Thyroid gland (tissue), 4 donors: Measurements from ENCODE around the gene YES1. TPM values are rescaled to one million over a fixed set of nuclear protein-coding genes. Genes with fewer than 3 reads are reported as not detected.
"Not testable (repeated sequence)": the region's sequence is repeated elsewhere in the genome, so short reads cannot be mapped to it uniquely, and the experiment has no call there.

Experiments
- DNase-seq, 2 donors: peaks; one replicate each; pipeline ENCODE4 v3.0.0-alpha.2; 2019
- H3K27ac ChIP-seq, 3 donors: fragments of 200-600 bp; sonication (generic); 1 replicate in 2 of 3; 2 replicates in 1 of 3; pipeline ENCODE4 v1.5.1; 2016 to 2019; ENCODE audit warnings: mild to moderate bottlenecking in 1 of 3, moderate library complexity in 1 of 3
- H3K27me3 ChIP-seq: fragments of 200-600 bp; sonication (generic); one replicate; pipeline ENCODE4 v1.5.1; 2019
- H3K36me3 ChIP-seq, 2 donors: fragments of 200-600 bp; sonication (generic); one replicate each; pipeline ENCODE4 v1.5.1; 2016 to 2019
- H3K4me1 ChIP-seq, 2 donors: fragments of 200-600 bp; sonication (generic); one replicate each; pipeline ENCODE4 v1.5.1; 2017 to 2019
- H3K4me3 ChIP-seq, 3 donors: fragments of 200-600 bp; sonication (generic); replicated peaks in 1 of 3; 1 replicate in 2 of 3; 2 replicates in 1 of 3; pipeline ENCODE4 v1.5.1; 2016; ENCODE audit warnings: mild to moderate bottlenecking in 1 of 3
- H3K9me3 ChIP-seq: fragments of 200-600 bp; sonication (generic); one replicate; pipeline ENCODE4 v1.5.1; 2017
- POLR2A ChIP-seq, 2 donors: fragments of 450-650 bp; IDR thresholded peaks; one replicate each; pipeline ENCODE4 v1.6.1; 2017; ENCODE audit warnings: antibody characterized with exemption in 2 of 2, mild to moderate bottlenecking in 2 of 2, moderate library complexity in 1 of 2
- WGBS, 2 donors: methylation state at CpG; one replicate each; pipeline ENCODE4 v1.1.5; 2017; 5-methylcytosine and 5-hydroxymethylcytosine counted together
- intact Hi-C: fragments of 100-400 bp; cut with DNase I; formaldehyde crosslinking; loops from one replicate; pipeline ENCODE4 v1.15.1; 2023
- total RNA-seq, 4 donors: library from RNA; depleted of rRNA; stranded (reverse); fragments of >200 nt; gene quantifications; one replicate each; pipeline ENCODE4 v1.2.3, GENCODE V29; 2016
- TF ChIP-seq, protein P1 (sequence below), 6 experiments: fragments of 200-600 bp in 3 of 6; fragments of 450-650 bp in 3 of 6; sonication (generic) in 3 of 6; IDR thresholded peaks; one replicate each; pipeline ENCODE4 v1.5.1; 2016 to 2019; ENCODE audit warnings: antibody characterized with exemption in 6 of 6, mild to moderate bottlenecking in 2 of 6, inconsistent platforms in 1 of 6, moderate library complexity in 1 of 6

The YES1 gene
- total RNA-seq, 4 donors from 2014 or later: 68.1 to 107 (median 80.3) TPM

- TF ChIP-seq, protein P1, sequence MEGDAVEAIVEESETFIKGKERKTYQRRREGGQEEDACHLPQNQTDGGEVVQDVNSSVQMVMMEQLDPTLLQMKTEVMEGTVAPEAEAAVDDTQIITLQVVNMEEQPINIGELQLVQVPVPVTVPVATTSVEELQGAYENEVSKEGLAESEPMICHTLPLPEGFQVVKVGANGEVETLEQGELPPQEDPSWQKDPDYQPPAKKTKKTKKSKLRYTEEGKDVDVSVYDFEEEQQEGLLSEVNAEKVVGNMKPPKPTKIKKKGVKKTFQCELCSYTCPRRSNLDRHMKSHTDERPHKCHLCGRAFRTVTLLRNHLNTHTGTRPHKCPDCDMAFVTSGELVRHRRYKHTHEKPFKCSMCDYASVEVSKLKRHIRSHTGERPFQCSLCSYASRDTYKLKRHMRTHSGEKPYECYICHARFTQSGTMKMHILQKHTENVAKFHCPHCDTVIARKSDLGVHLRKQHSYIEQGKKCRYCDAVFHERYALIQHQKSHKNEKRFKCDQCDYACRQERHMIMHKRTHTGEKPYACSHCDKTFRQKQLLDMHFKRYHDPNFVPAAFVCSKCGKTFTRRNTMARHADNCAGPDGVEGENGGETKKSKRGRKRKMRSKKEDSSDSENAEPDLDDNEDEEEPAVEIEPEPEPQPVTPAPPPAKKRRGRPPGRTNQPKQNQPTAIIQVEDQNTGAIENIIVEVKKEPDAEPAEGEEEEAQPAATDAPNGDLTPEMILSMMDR (IDR thresholded peaks at IDR 0.05): no peak
- TF ChIP-seq POLR2A (IDR thresholded peaks at IDR 0.05): no peak
- no peaks in the 10 kb centered on the region for H3K9me3 ChIP-seq
- no peak overlapping the region for H3K27ac ChIP-seq
- no peaks in the 10 kb centered on the region for H3K4me1 ChIP-seq
- 75 to 84% methylated on average over 4 to 5 of the region's 5 CpGs for WGBS, 2 donors
- H3K4me3 ChIP-seq: no peak overlapping the region
- H3K27me3 ChIP-seq: no peaks in the 10 kb centered on the region
- intact Hi-C loops: no loop called here
- peak in 1 of 2 donors; percentile 14 for DNase-seq
- peaks cover 4 to 11% of the 10 kb centered on the region in 2 donors for H3K36me3 ChIP-seq
Observed at GRCh38 chr18:688323-688722, 123.7 kb downstream of the YES1 start.

DNA sequence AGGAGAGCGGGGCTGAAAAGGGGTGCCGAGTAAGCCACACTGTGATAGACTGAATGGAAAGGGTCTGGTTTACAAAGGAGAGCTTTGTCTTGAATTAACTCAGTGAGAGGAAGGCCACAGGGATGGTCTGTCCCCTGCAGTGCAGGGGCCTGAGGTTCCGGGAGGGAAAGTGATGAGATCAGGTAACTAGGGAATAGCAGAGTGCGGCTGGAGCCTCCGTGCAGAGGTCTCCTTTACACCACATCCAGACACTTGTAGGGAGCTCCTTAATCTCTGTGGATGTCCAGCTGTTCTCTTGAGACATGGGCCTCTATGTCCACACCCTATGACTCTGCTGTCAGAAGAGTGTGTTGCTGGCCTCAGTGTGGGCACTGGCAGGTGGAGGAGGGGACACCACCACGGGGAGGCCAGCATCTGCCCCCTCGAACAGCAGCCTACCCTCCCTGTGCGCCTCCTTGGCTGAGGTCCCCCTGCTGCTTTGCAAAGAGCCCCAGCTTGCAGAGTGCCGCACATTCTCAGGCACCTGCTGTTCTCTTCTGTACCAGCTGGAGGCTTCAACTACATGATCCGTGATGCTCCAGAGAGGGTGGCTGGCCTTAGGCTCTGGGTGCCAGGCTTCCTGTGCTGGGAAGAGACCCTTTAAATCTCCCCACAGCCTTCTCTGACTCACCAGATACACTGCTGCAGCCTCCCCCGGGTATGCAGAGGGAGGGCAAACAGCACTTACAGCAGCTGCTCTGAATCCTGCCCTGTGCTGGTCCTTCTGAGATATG, 125.5 kb downstream of the YES1 start:
- no peaks in the 10 kb centered on the region for H3K27me3 ChIP-seq
- H3K9me3 ChIP-seq: no peaks in the 10 kb centered on the region
- no peak for DNase-seq
- H3K4me3 ChIP-seq: no peak overlapping the region
- intact Hi-C loops: no loop called here
- no peak for TF ChIP-seq POLR2A (IDR thresholded peaks at IDR 0.05)
- TF ChIP-seq, protein P1 (IDR thresholded peaks at IDR 0.05): no peak
- H3K4me1 ChIP-seq: no peaks in the 10 kb centered on the region
- H3K36me3 ChIP-seq: peaks cover 6 to 17% of the 10 kb centered on the region in 2 donors
- H3K27ac ChIP-seq: no peak overlapping the region
- WGBS, 2 donors: 84 to 86% methylated on average over 10 of the region's 11 CpGs

- WGBS, 2 donors: 93% methylated on average over 3 of the region's 3 CpGs
- DNase-seq: no peak
- no peak for TF ChIP-seq POLR2A (IDR thresholded peaks at IDR 0.05)
- TF ChIP-seq, protein P1 (IDR thresholded peaks at IDR 0.05): no peak
- Histone ChIP-seq H3K4me3 (no peak overlapping the region), H3K4me1 (no peaks in the 10 kb centered on the region), H3K9me3 (no peaks in the 10 kb centered on the region), H3K27me3 (no peaks in the 10 kb centered on the region), H3K36me3 (peaks cover 8 to 20% of the 10 kb centered on the region in 2 donors), H3K27ac (no peak overlapping the region)
- intact Hi-C loops: no loop called here
Observed at GRCh38 chr18:685438-685837, 126.6 kb downstream of the YES1 start.

DNA sequence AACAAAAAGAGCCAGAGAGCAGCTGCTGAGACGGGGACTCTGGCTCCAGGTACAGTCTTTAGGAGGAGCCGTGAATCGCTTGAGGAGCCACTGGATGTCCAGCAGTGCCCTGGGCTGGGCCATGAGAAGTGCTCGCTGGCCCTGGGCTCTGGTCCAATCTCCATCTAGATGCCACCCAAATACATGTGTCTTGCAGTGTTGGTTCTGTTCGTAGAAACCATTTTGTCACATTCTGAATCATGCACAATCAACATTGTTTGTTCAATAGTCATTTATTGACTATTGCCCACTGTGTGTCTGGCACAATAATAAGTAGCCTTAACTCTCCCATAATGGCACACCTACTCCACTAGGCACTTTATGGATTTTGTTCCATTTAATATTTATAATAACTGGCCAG, 128.5 kb downstream of the YES1 start:
- 59 to 86% methylated on average over 3 to 4 of the region's 5 CpGs for WGBS, 2 donors
- no peak for DNase-seq
- TF ChIP-seq POLR2A (IDR thresholded peaks at IDR 0.05): no peak
- TF ChIP-seq, protein P1 (IDR thresholded peaks at IDR 0.05): no peak
- no peak overlapping the region for H3K27ac ChIP-seq
- H3K4me3 ChIP-seq: no peak overlapping the region
- H3K27me3 ChIP-seq: no peaks in the 10 kb centered on the region
- peaks cover 8 to 26% of the 10 kb centered on the region in 2 donors for H3K36me3 ChIP-seq
- H3K9me3 ChIP-seq: no peaks in the 10 kb centered on the region
- no peaks in the 10 kb centered on the region for H3K4me1 ChIP-seq
- intact Hi-C loops: no loop called here

DNA sequence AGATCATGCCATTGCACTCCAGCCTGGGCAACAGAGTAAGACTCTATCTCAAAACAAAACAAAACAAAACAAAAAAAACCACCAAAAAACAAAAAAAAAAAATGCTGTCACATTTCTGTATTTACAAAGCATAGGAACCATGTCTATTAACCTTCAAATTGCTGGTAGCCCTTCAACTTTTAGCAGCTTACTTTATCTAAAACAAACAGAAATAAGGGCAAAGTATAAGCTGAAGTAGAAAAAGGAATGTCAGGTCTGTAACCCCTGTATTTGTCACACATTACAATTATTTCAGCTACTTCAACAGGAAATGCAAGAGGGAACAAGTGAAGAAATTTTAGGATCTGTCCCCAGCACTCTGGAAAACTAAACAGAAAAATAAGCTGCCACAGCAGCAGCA, 129.2 kb downstream of the YES1 start:
- H3K4me3 ChIP-seq: no peak overlapping the region
- no peaks in the 10 kb centered on the region for H3K27me3 ChIP-seq
- peaks cover 11 to 33% of the 10 kb centered on the region in 2 donors for H3K36me3 ChIP-seq
- no peak for DNase-seq
- no peak overlapping the region for H3K27ac ChIP-seq
- no peaks in the 10 kb centered on the region for H3K4me1 ChIP-seq
- no peaks in the 10 kb centered on the region for H3K9me3 ChIP-seq
- TF ChIP-seq, protein P1 (IDR thresholded peaks at IDR 0.05): no peak
- no peak for TF ChIP-seq POLR2A (IDR thresholded peaks at IDR 0.05)
- intact Hi-C loops: no loop called here

DNA sequence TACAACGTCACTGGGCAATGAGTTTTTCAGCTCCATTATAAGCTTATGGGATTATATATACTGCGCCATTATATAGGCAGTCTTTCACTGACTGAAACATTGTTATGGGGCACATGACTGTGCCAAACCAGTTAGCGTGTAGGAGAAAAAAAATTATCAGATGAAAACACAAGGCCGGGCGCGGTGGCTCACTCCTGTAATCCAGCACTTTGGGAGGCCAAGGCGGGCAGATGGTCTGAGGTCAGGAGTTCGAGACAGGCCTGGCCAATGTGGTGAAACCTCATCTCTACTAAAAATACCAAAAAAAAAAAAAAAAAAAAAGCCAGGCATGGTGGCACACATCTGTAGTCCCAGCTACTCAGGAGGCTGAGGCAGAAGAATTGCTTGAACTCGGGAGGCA, 129.6 kb downstream of the YES1 start:
- peaks cover 15 to 37% of the 10 kb centered on the region in 2 donors for H3K36me3 ChIP-seq

More for the DNA sequence above, 129.6 kb downstream of the YES1 start:
- H3K27ac ChIP-seq, intact Hi-C loops, H3K9me3 ChIP-seq, H3K4me1 ChIP-seq, H3K4me3 ChIP-seq, DNase-seq, H3K27me3 ChIP-seq: not testable (repeated sequence)
- WGBS, 2 donors: 97% methylated on average over 9 of the region's 9 CpGs
